HFFc6 (cell line): Measurements from ENCODE around the gene FAM156A. TPM values are rescaled to one million over a fixed set of nuclear protein-coding genes. Genes with fewer than 3 reads are reported as not detected.
A peak's percentile ranks its signal among the peaks of the same experiment; 100 is the strongest.
"Not testable (repeated sequence)": the region's sequence is repeated elsewhere in the genome, so short reads cannot be mapped to it uniquely, and the experiment has no call there.

Source experiments
- DNase-seq: peaks from one replicate; pipeline ENCODE4 v3.0.0-alpha.2; 2018
- H3K27ac Mint-ChIP-seq: 2 replicates; pipeline ENCODE4 v1.8.0; 2020; ENCODE audit warnings: mild to moderate bottlenecking, mixed read lengths
- H3K27me3 Mint-ChIP-seq: 2 replicates; pipeline ENCODE4 v1.8.0; 2021; ENCODE audit warnings: mild to moderate bottlenecking, moderate library complexity, mixed read lengths; ENCODE audit not compliant: insufficient read depth
- H3K36me3 Mint-ChIP-seq: 2 replicates; pipeline ENCODE4 v1.8.0; 2021; ENCODE audit warnings: low read depth, mixed read lengths
- H3K4me1 Mint-ChIP-seq: 2 replicates; pipeline ENCODE4 v1.8.0; 2020; ENCODE audit warnings: low read depth, mixed read lengths
- H3K4me3 Mint-ChIP-seq: 2 replicates; pipeline ENCODE4 v1.8.0; 2020; ENCODE audit warnings: mild to moderate bottlenecking, moderate library complexity, mixed read lengths
- H3K9me3 Mint-ChIP-seq: 2 replicates; pipeline ENCODE4 v1.8.0; 2020; ENCODE audit warnings: mild to moderate bottlenecking, mixed read lengths
- CTCF ChIP-seq: fragments of 200-600 bp; sonication (generic); IDR thresholded peaks from 2 replicates; pipeline ENCODE4 v1.5.0; 2021; ENCODE audit warnings: antibody characterized with exemption, mild to moderate bottlenecking
- total RNA-seq, 6 experiments: library from RNA; stranded (reverse); fragmentation: NEBNext Ultra II Directional; extraction: Animal tissue kit (Norgen Biotek cat#: 25700); gene quantifications; 2 replicates in 1 of 6; 3 replicates in 5 of 6; pipeline ENCODE4 v1.2.3, GENCODE V29; 2021

Gene FAM156A
- total RNA-seq, 6 experiments from 2014 or later, result 13.0 to 19.1 (median 16.6) TPM

- Mint-ChIP-seq H3K36me3 (no peaks in the 10 kb centered on the region), H3K9me3 (no peaks in the 10 kb centered on the region), H3K27ac (peak overlapping the region; percentile 100), H3K4me1 (0 out of 2 replicates have a peak, but pooled peaks cover 5% of the 10 kb centered on the region), H3K4me3 (peak overlapping the region; percentile 96), H3K27me3 (no peaks in the 10 kb centered on the region)
- DNase-seq, result peak; percentile 88
- peak; percentile 90 for TF ChIP-seq CTCF
These were observed 23.4 kb downstream of the FAM156A start for GRCh38 chrX:52934704-52935469.

- Mint-ChIP-seq H3K4me3 (peak overlapping the region; percentile 96), H3K36me3 (no peaks in the 10 kb centered on the region), H3K27ac (peak overlapping the region; percentile 100), H3K27me3 (no peaks in the 10 kb centered on the region), H3K4me1 (0 out of 2 replicates have a peak, but pooled peaks cover 5% of the 10 kb centered on the region), H3K9me3 (no peaks in the 10 kb centered on the region)
- no peak for DNase-seq
- TF ChIP-seq CTCF, result no peak
These were observed 24.2 kb downstream of the FAM156A start for GRCh38 chrX:52933976-52934703.

GRCh38 chrX:52933213-52933612, 25.1 kb downstream of the FAM156A start:
- TF ChIP-seq CTCF, result no peak
- H3K4me1 Mint-ChIP-seq, result 0 out of 2 replicates have a peak, but pooled peaks cover 5% of the 10 kb centered on the region
- no peak overlapping the region for H3K4me3 Mint-ChIP-seq
- H3K9me3 Mint-ChIP-seq, result no peaks in the 10 kb centered on the region
- no peak overlapping the region for H3K27ac Mint-ChIP-seq
- H3K27me3 Mint-ChIP-seq, result no peaks in the 10 kb centered on the region
- H3K36me3 Mint-ChIP-seq, result no peaks in the 10 kb centered on the region
- DNase-seq, result no peak

- not testable (repeated sequence) for DNase-seq, H3K4me1 Mint-ChIP-seq, H3K36me3 Mint-ChIP-seq, H3K4me3 Mint-ChIP-seq, H3K27me3 Mint-ChIP-seq, H3K27ac Mint-ChIP-seq, H3K9me3 Mint-ChIP-seq
These were observed 28.1 kb downstream of the FAM156A start for GRCh38 chrX:52930214-52930613.

GRCh38 chrX:52923781-52924241, 34.5 kb downstream of the FAM156A start:
- H3K27ac Mint-ChIP-seq, result peak overlapping the region; percentile 91

GRCh38 chrX:52914704-52915103, 43.6 kb downstream of the FAM156A start:
- not testable (repeated sequence) for H3K36me3 Mint-ChIP-seq, H3K4me1 Mint-ChIP-seq, H3K9me3 Mint-ChIP-seq, H3K4me3 Mint-ChIP-seq, H3K27ac Mint-ChIP-seq, H3K27me3 Mint-ChIP-seq, DNase-seq

More at GRCh38 chrX:52923781-52924241, 34.5 kb downstream of the FAM156A start:
- H3K4me3 Mint-ChIP-seq, result peak overlapping the region; percentile 75
- H3K36me3 Mint-ChIP-seq, result no peaks in the 10 kb centered on the region
- no peaks in the 10 kb centered on the region for H3K9me3 Mint-ChIP-seq
- DNase-seq, result peak; percentile 53
- H3K4me1 Mint-ChIP-seq, result peaks cover 15% of the 10 kb centered on the region
- peaks cover 1% of the 10 kb centered on the region; the same call in 1 of the 2 replicates for H3K27me3 Mint-ChIP-seq
- no peak for TF ChIP-seq CTCF

GRCh38 chrX:52913681-52914080, 44.6 kb downstream of the FAM156A start:
- H3K27me3 Mint-ChIP-seq, H3K27ac Mint-ChIP-seq, H3K9me3 Mint-ChIP-seq, DNase-seq, H3K36me3 Mint-ChIP-seq, H3K4me1 Mint-ChIP-seq, H3K4me3 Mint-ChIP-seq: not testable (repeated sequence)

- H3K9me3 Mint-ChIP-seq, DNase-seq, H3K27me3 Mint-ChIP-seq, H3K4me1 Mint-ChIP-seq, H3K4me3 Mint-ChIP-seq, H3K36me3 Mint-ChIP-seq, H3K27ac Mint-ChIP-seq: not testable (repeated sequence)
These were observed 48.9 kb downstream of the FAM156A start for GRCh38 chrX:52909313-52909969.

- H3K27me3 Mint-ChIP-seq, H3K27ac Mint-ChIP-seq, H3K9me3 Mint-ChIP-seq, H3K4me1 Mint-ChIP-seq, DNase-seq, H3K36me3 Mint-ChIP-seq, H3K4me3 Mint-ChIP-seq: not testable (repeated sequence)
These were observed 50.4 kb downstream of the FAM156A start for GRCh38 chrX:52907900-52908299.
